SU-DHL-6 (cell line): ENCODE measurements around the gene MPRIP.

Source experiments
- EZH2phosphoT487 ChIP-seq: fragments of 200-600 bp; sonication (generic), shearing (Covaris generic); conservative IDR thresholded peaks from 2 replicates; pipeline ENCODE4 v1.6.1; 2018; ENCODE audit warnings: mild to moderate bottlenecking, antibody characterized with exemption, low read length, moderate library complexity, mixed read lengths
- TF ChIP-seq, protein P1 (sequence below): fragments of 200-600 bp; sonication (generic); IDR thresholded peaks from one replicate; pipeline ENCODE4 v1.5.1; 2017; ENCODE audit warnings: antibody characterized with exemption, mild to moderate bottlenecking, low read length, moderate library complexity; ENCODE audit not compliant: insufficient read depth, poor library complexity, severe bottlenecking

DNA sequence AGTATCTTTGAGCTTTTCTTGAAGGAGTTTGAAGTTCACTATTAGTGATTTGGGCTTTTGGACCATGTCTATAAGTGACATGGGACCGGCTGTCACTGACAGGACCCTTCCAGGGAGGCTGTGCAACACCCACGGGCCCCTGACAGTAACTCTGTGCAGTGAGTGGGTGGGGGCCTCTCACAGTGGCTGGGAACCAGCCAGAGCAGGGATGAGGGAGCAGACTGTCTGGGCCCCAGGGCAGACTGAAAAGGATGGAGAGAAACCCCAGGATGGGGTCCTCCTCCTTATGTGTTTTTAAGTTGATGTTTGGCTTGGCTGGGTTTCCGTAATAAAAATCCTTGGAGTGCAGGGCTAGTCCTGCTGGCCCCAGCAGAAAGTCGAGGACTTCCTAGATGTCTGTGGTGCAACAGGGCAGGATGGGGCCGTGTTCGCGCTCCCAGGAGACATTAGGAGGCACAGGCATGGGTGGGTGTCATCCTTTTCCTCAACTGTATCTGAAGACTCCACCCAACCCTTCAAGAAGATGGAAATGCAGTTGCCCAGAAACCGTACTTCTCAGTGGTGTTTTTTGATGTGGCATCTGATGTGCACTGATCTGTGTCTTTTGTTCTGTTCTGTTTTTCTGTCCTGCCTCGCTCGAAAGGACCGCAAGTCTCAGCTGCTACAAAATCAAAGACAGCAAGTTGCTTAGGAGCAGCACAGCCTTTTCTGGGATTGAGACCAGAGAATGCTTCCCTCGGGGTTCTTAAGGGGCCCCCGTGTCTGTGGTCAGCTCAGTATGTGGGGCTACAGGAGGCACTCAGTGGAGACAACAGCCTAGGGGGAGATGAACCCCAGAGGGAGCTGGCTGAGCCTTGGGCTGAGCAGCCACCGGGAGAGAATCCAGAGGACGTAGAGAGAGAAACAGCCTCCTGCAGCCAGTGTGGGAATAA is 139.7 kb downstream of the MPRIP start:
- TF ChIP-seq, protein P1, sequence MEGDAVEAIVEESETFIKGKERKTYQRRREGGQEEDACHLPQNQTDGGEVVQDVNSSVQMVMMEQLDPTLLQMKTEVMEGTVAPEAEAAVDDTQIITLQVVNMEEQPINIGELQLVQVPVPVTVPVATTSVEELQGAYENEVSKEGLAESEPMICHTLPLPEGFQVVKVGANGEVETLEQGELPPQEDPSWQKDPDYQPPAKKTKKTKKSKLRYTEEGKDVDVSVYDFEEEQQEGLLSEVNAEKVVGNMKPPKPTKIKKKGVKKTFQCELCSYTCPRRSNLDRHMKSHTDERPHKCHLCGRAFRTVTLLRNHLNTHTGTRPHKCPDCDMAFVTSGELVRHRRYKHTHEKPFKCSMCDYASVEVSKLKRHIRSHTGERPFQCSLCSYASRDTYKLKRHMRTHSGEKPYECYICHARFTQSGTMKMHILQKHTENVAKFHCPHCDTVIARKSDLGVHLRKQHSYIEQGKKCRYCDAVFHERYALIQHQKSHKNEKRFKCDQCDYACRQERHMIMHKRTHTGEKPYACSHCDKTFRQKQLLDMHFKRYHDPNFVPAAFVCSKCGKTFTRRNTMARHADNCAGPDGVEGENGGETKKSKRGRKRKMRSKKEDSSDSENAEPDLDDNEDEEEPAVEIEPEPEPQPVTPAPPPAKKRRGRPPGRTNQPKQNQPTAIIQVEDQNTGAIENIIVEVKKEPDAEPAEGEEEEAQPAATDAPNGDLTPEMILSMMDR = no peak
- TF ChIP-seq EZH2phosphoT487 = no peak
